Measurements from ENCODE around the gene PIK3R2.

Gene PIK3R2

DNA sequence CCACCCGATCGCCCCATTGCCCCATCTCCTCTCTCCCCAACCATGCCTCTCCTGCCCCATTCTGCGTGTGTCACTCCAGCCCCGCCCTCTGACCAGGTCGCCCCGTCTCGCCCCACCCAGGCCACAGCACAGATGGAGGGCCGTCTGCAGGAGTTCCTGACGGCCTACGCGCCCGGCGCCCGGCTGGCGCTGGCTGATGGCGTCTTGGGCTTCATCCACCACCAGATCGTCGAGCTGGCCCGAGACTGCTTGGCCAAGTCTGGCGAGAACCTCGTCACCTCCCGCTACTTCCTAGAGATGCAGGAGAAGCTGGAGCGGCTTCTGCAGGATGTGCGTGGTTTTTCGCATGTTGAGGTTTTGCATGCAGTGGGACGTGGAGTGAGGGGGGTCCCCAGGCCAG, 29.1 kb upstream of the PIK3R2 start:
- DNase-seq (ENCODE audit: low spot score), result no peak

DNA sequence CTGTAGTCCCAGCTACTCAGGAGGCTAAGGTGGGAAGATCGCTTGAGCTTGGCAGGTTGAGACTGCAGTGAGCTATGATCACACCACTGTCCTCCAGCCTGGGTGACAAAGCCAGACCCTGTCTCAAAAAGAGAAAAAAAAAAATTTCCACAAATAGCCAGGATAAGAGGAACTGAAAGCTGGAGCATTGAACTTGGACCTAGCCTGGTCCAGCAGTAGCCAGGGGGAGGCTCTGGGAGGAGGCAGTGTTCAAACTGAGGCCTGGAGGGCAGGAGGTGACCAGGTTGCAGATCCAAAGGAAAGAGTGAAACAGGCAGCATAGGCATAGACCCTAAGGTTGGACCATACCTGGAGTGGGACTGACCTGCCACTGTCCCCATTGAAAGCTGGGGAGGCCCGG, 26.9 kb upstream of the PIK3R2 start:
- no peak for DNase-seq (ENCODE audit: low spot score)

- no peak for DNase-seq (ENCODE audit: low spot score)
Observed at GRCh38 chr19:18128044-18128443, 24.9 kb upstream of the PIK3R2 start.

GRCh38 chr19:18128805-18129204, 24.2 kb upstream of the PIK3R2 start:
- DNase-seq (ENCODE audit: low spot score), result no peak

DNA sequence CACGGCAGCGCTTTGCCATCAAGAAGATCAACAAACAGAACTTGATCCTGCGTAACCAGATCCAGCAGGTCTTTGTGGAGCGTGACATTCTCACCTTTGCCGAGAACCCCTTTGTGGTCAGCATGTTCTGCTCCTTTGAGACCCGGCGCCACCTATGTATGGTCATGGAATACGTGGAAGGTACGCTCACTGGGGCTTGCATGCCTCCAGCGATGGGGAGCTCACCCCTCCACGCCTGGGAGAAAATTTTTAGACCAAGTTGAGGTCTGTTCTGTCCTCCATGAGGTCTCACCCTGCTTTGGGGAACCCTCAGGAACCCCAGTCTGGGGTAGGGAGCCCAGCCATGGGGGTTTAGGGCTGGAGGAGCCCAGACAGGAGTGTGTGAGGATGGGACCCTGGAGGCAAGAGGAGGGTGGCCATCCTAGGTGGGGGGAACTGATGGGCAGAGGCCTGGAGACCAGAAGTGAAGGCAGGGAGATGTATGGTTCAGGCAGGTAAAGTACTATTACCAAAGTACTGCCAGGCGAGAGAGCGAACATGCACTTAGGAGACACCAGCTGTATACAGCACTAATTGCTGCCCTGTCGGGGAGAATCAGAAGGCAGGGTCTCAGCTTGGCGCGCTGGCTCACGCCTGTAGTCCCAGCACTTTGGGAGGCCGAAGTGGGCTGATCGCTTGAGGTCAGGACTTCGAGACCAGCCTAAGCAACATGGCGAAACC, 22.3 kb upstream of the PIK3R2 start:
- no peak for DNase-seq (ENCODE audit: low spot score)

- no peak for DNase-seq (ENCODE audit: low spot score)
Observed at GRCh38 chr19:18131841-18132596, 20.9 kb upstream of the PIK3R2 start.

GRCh38 chr19:18135712-18136584, 17.0 kb upstream of the PIK3R2 start:
- no peak for DNase-seq (ENCODE audit: low spot score)

DNA sequence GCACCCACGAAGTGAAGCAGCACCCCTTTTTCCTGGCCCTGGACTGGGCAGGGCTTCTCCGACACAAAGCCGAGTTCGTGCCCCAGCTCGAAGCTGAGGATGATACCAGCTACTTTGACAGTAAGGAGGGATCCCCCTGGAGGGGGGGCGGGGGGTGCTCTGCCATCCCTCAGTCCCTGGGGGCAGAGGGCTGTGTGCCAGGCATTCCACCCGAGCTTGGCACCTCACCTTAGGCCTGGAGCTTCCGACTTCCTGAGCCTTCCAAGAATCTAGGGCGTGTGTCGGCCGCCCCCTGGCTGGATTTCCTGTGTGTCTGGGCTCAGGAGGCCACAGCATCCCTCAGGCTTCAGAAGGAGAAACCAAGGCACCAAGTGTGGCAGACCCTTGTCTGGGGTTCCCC, 15.7 kb upstream of the PIK3R2 start:
- no peak for DNase-seq (ENCODE audit: low spot score)

GRCh38 chr19:18137657-18138339, 15.2 kb upstream of the PIK3R2 start:
- no peak for DNase-seq (ENCODE audit: low spot score)

DNA sequence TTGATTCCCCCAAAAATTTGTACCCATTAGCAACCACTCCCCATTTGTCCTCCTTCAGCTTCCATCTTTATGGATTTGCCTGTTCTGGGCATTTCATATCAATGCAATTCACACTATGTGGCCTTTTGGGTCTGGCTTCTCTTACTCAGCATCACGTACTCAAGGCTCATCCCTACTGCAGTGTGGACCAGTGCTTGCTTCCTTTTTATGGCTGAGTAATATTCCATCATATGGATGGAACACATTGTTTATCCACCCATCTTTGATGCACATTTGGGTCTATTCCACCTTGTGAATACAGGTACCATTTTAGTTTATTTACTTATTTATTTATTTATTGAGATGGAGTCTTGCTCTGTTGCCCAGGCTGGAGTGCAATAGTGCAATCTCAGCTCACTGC, 12.5 kb upstream of the PIK3R2 start:
- DNase-seq (ENCODE audit: low spot score), result no peak

DNA sequence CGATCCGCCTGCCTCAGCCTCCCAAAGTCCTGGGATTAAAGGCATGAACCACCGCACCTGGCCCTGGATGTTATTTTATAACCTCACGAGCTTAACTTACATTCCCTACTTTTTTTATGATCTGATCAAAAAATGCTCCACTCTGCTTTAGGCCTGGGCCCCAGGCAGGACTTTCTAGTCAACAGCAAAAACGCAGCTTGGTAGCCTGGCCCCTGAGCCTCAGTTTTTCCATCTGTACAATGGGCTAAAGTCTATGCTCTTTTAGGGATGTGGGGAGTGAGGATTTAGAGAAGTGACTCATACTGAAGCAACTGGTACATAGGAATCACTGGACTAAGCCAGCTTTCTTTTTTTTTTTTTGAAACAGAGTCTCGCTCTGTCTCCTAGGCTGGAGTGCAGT, 11.9 kb upstream of the PIK3R2 start:
- DNase-seq (ENCODE audit: low spot score), result no peak

DNA sequence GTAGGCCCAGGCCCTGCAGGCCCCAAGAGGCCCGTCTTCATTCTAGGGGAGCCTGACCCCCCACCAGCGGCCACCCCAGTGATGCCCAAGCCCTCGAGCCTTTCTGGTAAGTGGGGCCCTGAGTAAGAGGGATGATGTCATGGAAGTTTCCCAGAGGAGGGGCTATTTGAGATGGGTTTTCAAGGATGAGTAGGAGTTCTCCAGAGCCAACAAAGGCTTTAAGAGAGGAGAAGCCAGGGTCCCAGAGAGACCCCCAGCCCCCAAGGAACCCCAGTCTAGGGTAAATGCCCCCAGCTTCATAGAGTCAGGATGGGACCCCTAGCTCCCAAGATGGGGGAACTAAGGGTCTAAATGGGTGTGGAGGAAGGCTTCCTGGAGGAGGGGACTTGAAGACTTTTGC, 9.1 kb upstream of the PIK3R2 start:
- DNase-seq (ENCODE audit: low spot score), result no peak

DNA sequence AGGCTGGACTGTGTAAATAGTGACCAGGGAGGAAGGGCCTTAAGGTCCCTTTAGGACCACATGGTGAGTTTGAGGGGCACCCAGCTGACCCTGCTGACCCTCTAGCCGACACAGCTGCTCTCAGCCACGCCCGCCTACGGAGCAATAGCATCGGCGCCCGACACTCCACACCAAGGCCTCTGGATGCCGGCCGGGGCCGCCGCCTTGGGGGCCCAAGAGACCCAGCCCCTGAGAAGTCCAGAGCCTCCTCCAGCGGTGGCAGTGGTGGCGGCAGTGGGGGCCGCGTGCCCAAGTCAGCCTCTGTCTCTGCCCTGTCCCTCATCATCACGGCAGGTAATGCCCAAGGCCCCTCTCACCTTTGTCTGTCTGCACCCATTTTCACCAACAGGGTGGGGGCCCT, 8.6 kb upstream of the PIK3R2 start:
- DNase-seq (ENCODE audit: low spot score), result no peak

- DNase-seq (ENCODE audit: low spot score), result no peak
Observed at GRCh38 chr19:18144906-18145305, 8.1 kb upstream of the PIK3R2 start.

DNA sequence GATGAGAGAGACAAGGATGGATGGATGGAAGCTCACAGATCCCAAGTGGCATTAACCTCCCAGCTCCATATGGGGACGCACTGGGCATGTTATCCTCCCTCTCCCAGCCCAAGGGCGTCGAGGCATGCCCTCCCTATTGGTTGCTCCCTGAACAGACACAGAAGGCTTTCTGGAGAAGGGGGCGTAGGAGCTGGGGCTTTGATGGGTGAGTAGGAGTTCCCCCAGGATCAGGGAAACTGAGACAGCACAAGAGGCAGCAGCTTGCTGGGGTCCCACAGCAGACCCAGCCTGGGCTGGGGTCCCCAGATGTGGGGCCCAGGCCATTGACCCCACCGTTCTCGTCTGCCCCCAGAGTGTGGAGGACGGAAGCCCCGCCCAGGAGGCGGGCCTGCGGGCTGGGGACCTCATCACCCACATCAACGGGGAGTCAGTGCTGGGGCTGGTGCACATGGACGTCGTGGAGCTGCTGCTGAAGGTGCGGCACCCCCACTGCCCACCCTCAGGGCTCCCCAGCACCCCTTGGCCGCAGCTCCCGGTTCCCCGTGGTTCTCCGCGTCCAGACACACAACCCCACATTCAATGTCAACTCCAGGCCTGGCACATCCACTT, 7.5 kb upstream of the PIK3R2 start:
- no peak for DNase-seq (ENCODE audit: low spot score)

GRCh38 chr19:18147396-18147795, 5.6 kb upstream of the PIK3R2 start:
- no peak for DNase-seq (ENCODE audit: low spot score)

GRCh38 chr19:18149596-18149975, 3.4 kb upstream of the PIK3R2 start:
- DNase-seq (ENCODE audit: low spot score), result no peak

- peak; percentile 81 for DNase-seq (ENCODE audit: low spot score)
Observed at GRCh38 chr19:18150776-18151624, 2.0 kb upstream of the PIK3R2 start.

GRCh38 chr19:18152442-18152816, 534 bp upstream of the PIK3R2 start:
- DNase-seq (ENCODE audit: low spot score), result peak; percentile 96

DNA sequence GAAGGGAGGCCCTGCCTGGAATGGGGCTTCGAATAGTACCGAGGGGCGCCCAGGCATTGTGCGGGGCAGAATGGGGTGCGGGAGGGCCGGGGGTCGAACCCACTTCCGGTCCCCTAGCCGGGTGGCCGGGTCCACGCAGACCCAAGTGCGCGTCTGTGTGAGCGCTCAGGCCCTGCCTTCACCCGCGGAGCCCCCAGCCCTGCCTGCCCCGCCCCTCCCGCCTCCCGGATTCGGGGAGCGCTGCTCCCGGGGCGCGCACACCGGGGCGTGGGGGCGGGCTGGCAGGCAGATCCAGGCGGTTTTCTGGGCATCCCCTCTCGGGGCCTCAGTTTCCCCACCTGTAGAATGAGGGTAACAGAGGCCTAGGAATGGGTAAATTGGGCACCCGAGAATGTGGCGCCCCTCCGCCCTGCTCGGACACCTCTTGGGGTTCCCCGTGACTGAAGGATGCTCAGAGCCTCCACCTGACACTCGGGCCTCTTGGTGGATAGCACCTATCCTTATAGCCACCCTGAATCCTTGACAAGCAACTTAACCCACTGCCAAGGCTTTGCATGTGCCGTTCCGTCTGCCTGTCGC, 682 bp downstream of the PIK3R2 start:
- no peak for DNase-seq (ENCODE audit: low spot score)
